ENCODE data around the gene RASA3.

- TF ChIP-seq BCL3 (IDR thresholded peaks at IDR 0.05; ENCODE audit: borderline replicate concordance, insufficient read depth, low read depth, low read length, poor library complexity, severe bottlenecking) (no peak), KLF5 (IDR thresholded peaks at IDR 0.05; ENCODE audit: partially characterized antibody) (no peak), USF2 (IDR thresholded peaks at IDR 0.05; ENCODE audit: borderline replicate concordance, low read depth, low read length) (no peak), CTCF (IDR thresholded peaks at IDR 0.05 in 2 of 3, conservative IDR thresholded peaks at IDR 0.05 in 1 of 3; ENCODE audit: control insufficient read depth in 2 of 3, extremely low read depth in 1 of 3, insufficient read depth in 1 of 3, low read depth in 3 of 3, low read length in 3 of 3) (no peak), TCF12 (IDR thresholded peaks at IDR 0.05; ENCODE audit: low read depth, low read length) (no peak), RAD21 (IDR thresholded peaks at IDR 0.05; ENCODE audit: insufficient read depth, low read depth, low read length) (no peak), POLR2A (IDR thresholded peaks at IDR 0.05; ENCODE audit: low read depth, low read length) (no peak), ZNF687 (IDR thresholded peaks at IDR 0.05) (no peak)
Observed at GRCh38 chr13:114164053-114164452, 31.6 kb upstream of the RASA3 start.

Data from GM12878 (cell line).